IMR-90 (cell line): ENCODE measurements around the gene C6. TPM values are rescaled to one million over a fixed set of nuclear protein-coding genes. Genes with fewer than 3 reads are reported as not detected.
A peak's percentile ranks its signal among the peaks of the same experiment; 100 is the strongest.

Source experiments
- ATAC-seq: fragments of 200-7000 bp; cut with Tn5 transposase; 2 replicates; pipeline ENCODE4 v1.9.1; 2020; ENCODE audit warnings: low read depth, mild to moderate bottlenecking, moderate library complexity
- BruUV-seq: library from RNA; stranded (reverse); fragments of 400-500 nt; replicated peaks from 2 replicates; lab custom pipeline; 2021; lab: Mats Ljungman, UMichigan
- CTCF ChIA-PET: fragments of 300-600 bp; formaldehyde crosslinking; extraction: SDS; loops from one replicate; lab custom pipeline; 2021; ENCODE audit warnings: antibody characterized with exemption; lab: Yijun Ruan, JAX
- POLR2A ChIA-PET: fragments of 300-600 bp; sonication (Branson Sonifier 250); formaldehyde crosslinking; loops from one replicate; lab custom pipeline; 2022; ENCODE audit warnings: antibody characterized with exemption; ENCODE audit not compliant: unreplicated experiment; lab: Charles Lee
- DNase-seq: peaks from one replicate; pipeline ENCODE4 v3.0.0; 2013
- H2AFZ ChIP-seq: replicated peaks from 2 replicates; pipeline ENCODE3; 2013; ENCODE audit warnings: low read length, mild to moderate bottlenecking; ENCODE audit not compliant: poor library complexity
- H2AK5ac ChIP-seq: 2 replicates; pipeline ENCODE4 v1.6.1; 2013; ENCODE audit warnings: low read depth, low read length, inconsistent platforms
- H2AK9ac ChIP-seq: replicated peaks from 2 replicates; pipeline ENCODE3; 2013; ENCODE audit warnings: mild to moderate bottlenecking, low read depth, low read length, moderate library complexity; ENCODE audit not compliant: poor library complexity
- H2BK120ac ChIP-seq: 2 replicates; pipeline ENCODE4 v1.6.1; 2013; ENCODE audit warnings: low read depth, low read length, inconsistent platforms
- H2BK15ac ChIP-seq: 3 replicates; pipeline ENCODE4 v1.6.1; 2013; ENCODE audit warnings: low read depth, low read length, inconsistent platforms
- H2BK20ac ChIP-seq: 2 replicates; pipeline ENCODE4 v1.6.1; 2013; ENCODE audit warnings: low read depth, mild to moderate bottlenecking, inconsistent platforms, low read length, moderate library complexity
- H2BK5ac ChIP-seq: 2 replicates; pipeline ENCODE4 v1.6.1; 2013; ENCODE audit warnings: mild to moderate bottlenecking, low read depth, low read length, inconsistent platforms; ENCODE audit not compliant: poor library complexity, severe bottlenecking
- H3K14ac ChIP-seq: replicated peaks from 2 replicates; pipeline ENCODE4 v1.6.1; 2013; ENCODE audit warnings: low read depth, low read length, inconsistent platforms
- H3K18ac ChIP-seq: 2 replicates; pipeline ENCODE4 v1.6.1; 2013; ENCODE audit warnings: low read depth, low read length, control low read depth
- H3K23ac ChIP-seq: 2 replicates; pipeline ENCODE4 v1.6.1; 2013; ENCODE audit warnings: low read depth, low read length, inconsistent platforms
- H3K27ac ChIP-seq: 2 replicates; pipeline ENCODE4 v1.5.1; 2013; ENCODE audit warnings: mild to moderate bottlenecking, control low read depth, low read length; ENCODE audit not compliant: insufficient read depth
- H3K27me3 ChIP-seq: 2 replicates; pipeline ENCODE4 v1.6.1; 2013; ENCODE audit warnings: low read length; ENCODE audit not compliant: control insufficient read depth, insufficient read depth
- H3K36me3 ChIP-seq: 2 replicates; pipeline ENCODE4 v1.6.1; 2013; ENCODE audit warnings: low read length, mixed read lengths; ENCODE audit not compliant: control insufficient read depth, insufficient read depth
- H3K4ac ChIP-seq: 2 replicates; pipeline ENCODE4 v1.6.1; 2013; ENCODE audit warnings: low read depth, low read length, inconsistent platforms
- H3K4me1 ChIP-seq: 2 replicates; pipeline ENCODE4 v1.6.1; 2013; ENCODE audit warnings: low read length, mixed read lengths; ENCODE audit not compliant: control insufficient read depth, insufficient read depth
- H3K4me2 ChIP-seq: 2 replicates; pipeline ENCODE4 v1.6.1; 2013; ENCODE audit warnings: low read depth, mild to moderate bottlenecking, control low read depth, low read length, moderate library complexity
- H3K4me3 ChIP-seq: 2 replicates; pipeline ENCODE4 v1.5.1; 2013; ENCODE audit warnings: low read depth, mild to moderate bottlenecking, control low read depth, low read length, moderate library complexity; ENCODE audit not compliant: insufficient read depth
- H3K56ac ChIP-seq: 2 replicates; pipeline ENCODE4 v1.6.1; 2013; ENCODE audit warnings: low read length, inconsistent platforms; ENCODE audit not compliant: insufficient read depth; ENCODE audit errors: extremely low read depth
- H3K79me1 ChIP-seq, 2 experiments: 2 replicates each; pipeline ENCODE4 v1.6.1; 2013; ENCODE audit warnings: low read length in 2 of 2, inconsistent platforms in 1 of 2, low read depth in 1 of 2
- H3K9ac ChIP-seq: 2 replicates; pipeline ENCODE4 v1.6.1; 2013; ENCODE audit warnings: low read depth, low read length, control low read depth
- H3K9me1 ChIP-seq: 2 replicates; pipeline ENCODE4 v1.6.1; 2013; ENCODE audit warnings: low read length, inconsistent platforms; ENCODE audit not compliant: insufficient read depth
- H3K9me3 ChIP-seq: 2 replicates; pipeline ENCODE4 v1.6.1; 2013; ENCODE audit warnings: low read length; ENCODE audit not compliant: control insufficient read depth, insufficient read depth
- H4K20me1 ChIP-seq: 2 replicates; pipeline ENCODE4 v1.6.1; 2013; ENCODE audit warnings: low read length, inconsistent platforms; ENCODE audit not compliant: insufficient read depth
- H4K5ac ChIP-seq: 2 replicates; pipeline ENCODE4 v1.6.1; 2013; ENCODE audit warnings: mild to moderate bottlenecking, low read depth, low read length, control low read depth
- H4K8ac ChIP-seq, 2 experiments: 2 replicates each; pipeline ENCODE4 v1.6.1; 2013; ENCODE audit warnings: low read depth in 2 of 2, low read length in 2 of 2, control low read depth in 1 of 2, inconsistent platforms in 1 of 2
- H4K91ac ChIP-seq: 2 replicates; pipeline ENCODE4 v1.6.1; 2013; ENCODE audit warnings: low read depth, low read length, inconsistent platforms; ENCODE audit not compliant: insufficient read depth
- BHLHE40 ChIP-seq: fragments of 150-350 bp; IDR thresholded peaks from 2 replicates; pipeline ENCODE4 v1.6.1; 2016; ENCODE audit warnings: mild to moderate bottlenecking, low read depth, low read length
- CEBPB ChIP-seq: IDR thresholded peaks from 2 replicates; pipeline ENCODE4 v1.6.1; 2012; ENCODE audit warnings: low read depth, low read length, improper control_type of control experiment
- CHD1 ChIP-seq: IDR thresholded peaks from 2 replicates; pipeline ENCODE4 v1.6.1; 2012; ENCODE audit warnings: low read depth, low read length, improper control_type of control experiment
- CTCF ChIP-seq: conservative IDR thresholded peaks from 2 replicates; pipeline ENCODE4 v1.5.1; 2012; ENCODE audit warnings: mild to moderate bottlenecking, low read depth, low read length, improper control_type of control experiment
- FOS ChIP-seq: fragments of 150-350 bp; IDR thresholded peaks from 2 replicates; pipeline ENCODE4 v1.6.1; 2016; ENCODE audit warnings: low read depth, low read length
- MAFK ChIP-seq: IDR thresholded peaks from 2 replicates; pipeline ENCODE4 v1.6.1; 2012; ENCODE audit warnings: low read depth, low read length, improper control_type of control experiment
- MAZ ChIP-seq: IDR thresholded peaks from 2 replicates; pipeline ENCODE4 v1.6.1; 2012; ENCODE audit warnings: low read depth, mild to moderate bottlenecking, low read length, improper control_type of control experiment, moderate library complexity, borderline replicate concordance
- MXI1 ChIP-seq: IDR thresholded peaks from 2 replicates; pipeline ENCODE4 v1.6.1; 2012; ENCODE audit warnings: low read depth, mild to moderate bottlenecking, low read length, moderate library complexity, borderline replicate concordance
- NFE2L2 ChIP-seq: fragments of 150-350 bp; IDR thresholded peaks from 2 replicates; pipeline ENCODE4 v1.6.1; 2016; ENCODE audit warnings: low read depth, mild to moderate bottlenecking, low read length
- POLR2A ChIP-seq: IDR thresholded peaks from 2 replicates; pipeline ENCODE4 v1.6.1; 2012; ENCODE audit warnings: mild to moderate bottlenecking, low read depth, low read length
- RAD21 ChIP-seq: IDR thresholded peaks from 2 replicates; pipeline ENCODE4 v1.6.1; 2012; ENCODE audit warnings: low read length, improper control_type of control experiment
- RCOR1 ChIP-seq: IDR thresholded peaks from 2 replicates; pipeline ENCODE4 v1.6.1; 2012; ENCODE audit warnings: mild to moderate bottlenecking, low read length, improper control_type of control experiment; ENCODE audit not compliant: insufficient replicate concordance
- RFX5 ChIP-seq: IDR thresholded peaks from 2 replicates; pipeline ENCODE4 v1.8.0; 2012; ENCODE audit warnings: low read depth, mild to moderate bottlenecking, low read length, moderate library complexity
- SMC3 ChIP-seq: fragments of 150-350 bp; IDR thresholded peaks from 2 replicates; pipeline ENCODE4 v1.6.1; 2016; ENCODE audit warnings: low read depth, mild to moderate bottlenecking, antibody characterized with exemption, low read length, moderate library complexity
- USF2 ChIP-seq: fragments of 150-350 bp; IDR thresholded peaks from 2 replicates; pipeline ENCODE4 v1.6.1; 2017; ENCODE audit warnings: mild to moderate bottlenecking, antibody characterized with exemption, low read length, low read depth
- WGBS, 2 experiments: methylation state at CpG; one replicate each; pipeline versions ENCODE4 v1.1.5 to v1.1.7; 2013; ENCODE audit warnings: missing lambda C conversion rate in 2 of 2; ENCODE audit not compliant: insufficient read length in 1 of 2; ENCODE audit errors: extremely low coverage in 2 of 2; 5-methylcytosine and 5-hydroxymethylcytosine counted together
- dilution Hi-C: fragments of 300-500 bp; cut with HindIII; formaldehyde crosslinking; loops from one replicate; pipeline ENCODE4 v1.14.3; 2018; ENCODE audit warnings: low sequenced_read_pairs; ENCODE audit not compliant: unreplicated experiment
- in situ Hi-C: fragments of 300-500 bp; cut with MboI; formaldehyde crosslinking; loops from 3 replicates; pipeline ENCODE4 v1.14.3; 2019; ENCODE audit warnings: low sequenced_read_pairs, inconsistent platforms, mixed read lengths
- intact Hi-C: fragments of 100-400 bp; cut with micrococcal nuclease; formaldehyde crosslinking; loops from 2 replicates; pipeline ENCODE4 v1.10.0; 2022
- polyA plus RNA-seq, 3 experiments: library from polyadenylated mRNA; depleted of rRNA; stranded (reverse); fragments of >200 nt; gene quantifications; 2 replicates each; pipeline ENCODE4 v1.2.3, GENCODE V29; 2012; ENCODE audit warnings: low replicate concordance in 1 of 3
- total RNA-seq: library from RNA; depleted of rRNA; stranded (reverse); fragments of >200 nt; gene quantifications from 2 replicates; pipeline ENCODE4 v1.2.3, GENCODE V29; 2012
- TF ChIP-seq, protein P1 (sequence below): fragments of 150-350 bp; IDR thresholded peaks from 2 replicates; pipeline ENCODE4 v1.6.1; 2016; ENCODE audit warnings: low read depth, mild to moderate bottlenecking, low read length, moderate library complexity, borderline replicate concordance

C6 gene
- total and polyA plus RNA-seq, 2 of the 4 experiments (the other 2 are of a cell fraction) = 0.05 to 0.18 TPM

- H3K4me1 ChIP-seq = peaks cover 8% of the 10 kb centered on the region; the same call in 1 of the 2 replicates
- no peaks in the 10 kb centered on the region for H3K27me3 ChIP-seq
- dilution Hi-C loops = no loop called here
- H2BK120ac ChIP-seq = no peak overlapping the region
- no peak overlapping the region for H3K56ac ChIP-seq
- H3K27ac ChIP-seq = no peak overlapping the region
- ChIA-PET CTCF (interaction anchor here (0.6 kb wide), 1 partner anchor 691 kb away, joined by 5 read pairs; no protein-coding TSS in a partner anchor), POLR2A (no interaction called here)
- peak overlapping the region; percentile 96; the same call in 1 of the 2 replicates for H3K18ac ChIP-seq
- H2BK5ac ChIP-seq = peak overlapping the region; percentile 84
- no peaks in the 10 kb centered on the region for H3K36me3 ChIP-seq
- H3K4me2 ChIP-seq = no peak overlapping the region
- intact Hi-C loops = no loop called here
- no peaks in the 10 kb centered on the region for H4K20me1 ChIP-seq
- H3K4me3 ChIP-seq = no peak overlapping the region
- H2AFZ ChIP-seq = no peak overlapping the region
- in situ Hi-C loops = no loop called here
- H3K79me1 ChIP-seq = no peaks in the 10 kb centered on the region
- H3K4ac ChIP-seq = no peak overlapping the region
- H2BK20ac ChIP-seq = no peak overlapping the region
- no peak overlapping the region; the same call in 2 of the 3 replicates for H2BK15ac ChIP-seq
- no peak overlapping the region for H4K91ac ChIP-seq
- no peak overlapping the region for H3K23ac ChIP-seq
- ATAC-seq (no peak), DNase-seq (no peak)
- H3K9ac ChIP-seq = no peak overlapping the region
- peak overlapping the region in 1 of 2 experiments; percentile 44; a peak in 1 of 4 replicates for H4K8ac ChIP-seq
- no peak overlapping the region for H3K14ac ChIP-seq
- H2AK9ac ChIP-seq = no peak overlapping the region
- no TSS peak for BruUV-seq
- H3K9me1 ChIP-seq = no peaks in the 10 kb centered on the region
- H3K9me3 ChIP-seq = no peaks in the 10 kb centered on the region
- no CpG with 5 or more reads among the region's 1 CpG for WGBS, 2 experiments
- TF ChIP-seq RFX5 (no peak), POLR2A (no peak), SMC3 (no peak), MAFK (no peak), BHLHE40 (no peak), CHD1 (no peak), CTCF (no peak), RAD21 (no peak), NFE2L2 (no peak), USF2 (no peak), CEBPB (no peak), MXI1 (no peak), MAZ (no peak), FOS (no peak), RCOR1 (no peak)
- TF ChIP-seq, protein P1, sequence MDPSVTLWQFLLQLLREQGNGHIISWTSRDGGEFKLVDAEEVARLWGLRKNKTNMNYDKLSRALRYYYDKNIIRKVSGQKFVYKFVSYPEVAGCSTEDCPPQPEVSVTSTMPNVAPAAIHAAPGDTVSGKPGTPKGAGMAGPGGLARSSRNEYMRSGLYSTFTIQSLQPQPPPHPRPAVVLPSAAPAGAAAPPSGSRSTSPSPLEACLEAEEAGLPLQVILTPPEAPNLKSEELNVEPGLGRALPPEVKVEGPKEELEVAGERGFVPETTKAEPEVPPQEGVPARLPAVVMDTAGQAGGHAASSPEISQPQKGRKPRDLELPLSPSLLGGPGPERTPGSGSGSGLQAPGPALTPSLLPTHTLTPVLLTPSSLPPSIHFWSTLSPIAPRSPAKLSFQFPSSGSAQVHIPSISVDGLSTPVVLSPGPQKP = no peak
- H2AK5ac ChIP-seq = no peak overlapping the region
- H4K5ac ChIP-seq = peak overlapping the region; percentile 86; the same call in 1 of the 2 replicates
Observed at GRCh38 chr5:41247135-41247534, 33.8 kb upstream of the C6 start.
